Measurements from ENCODE around the gene MAPK13.
"Not testable (repeated sequence)": the region's sequence is repeated elsewhere in the genome, so short reads cannot be mapped to it uniquely, and the experiment has no call there.

MAPK13 gene

DNA sequence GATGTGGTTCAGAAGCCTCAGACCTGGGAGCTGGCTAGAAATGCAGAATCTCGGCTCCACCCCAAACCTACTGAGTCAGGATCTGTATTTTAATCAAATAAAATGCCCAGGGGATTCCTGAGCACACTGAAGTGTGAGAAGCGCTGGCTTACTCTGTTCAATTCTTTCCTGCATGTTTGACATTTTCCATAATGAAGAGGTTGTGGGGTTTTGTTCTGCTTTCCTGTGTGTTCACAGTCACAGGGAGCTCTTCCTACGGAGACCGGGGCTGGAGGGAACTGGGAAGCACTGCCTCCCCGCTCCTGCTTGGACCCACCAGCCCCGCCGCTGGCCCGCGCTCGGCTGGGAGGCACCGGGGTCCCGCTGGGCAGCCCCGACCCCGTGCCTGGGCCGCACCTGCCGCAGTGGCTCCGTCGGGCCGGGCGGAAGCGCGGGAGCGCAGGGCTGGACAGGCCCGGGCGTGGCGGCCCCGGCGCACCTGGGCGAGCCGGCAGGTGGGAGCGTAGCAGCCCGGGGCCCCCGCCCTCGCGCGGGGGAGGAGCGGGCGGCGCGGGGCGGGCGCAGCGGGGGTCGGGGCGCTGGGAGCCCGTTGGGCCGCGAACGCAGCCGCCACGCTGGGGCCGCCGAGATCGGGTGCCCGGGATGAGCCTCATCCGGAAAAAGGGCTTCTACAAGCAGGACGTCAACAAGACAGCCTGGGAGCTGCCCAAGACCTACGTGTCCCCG lies at the start of gene MAPK13:
Gene MAPK13 (plus strand): TSS at position 573 of the 726 bp plus-strand sequence. CDS start 70 bp downstream, at position 643.
- DNase-seq (ENCODE audit: low read depth in 3 of 3) = peak in 2 of 3 experiments; percentile 16 to 41

- DNase-seq (ENCODE audit: low read depth in 3 of 3) = no peak
These were observed 48.0 kb upstream of the MAPK13 start for GRCh38 chr6:36082318-36082717.

DNA sequence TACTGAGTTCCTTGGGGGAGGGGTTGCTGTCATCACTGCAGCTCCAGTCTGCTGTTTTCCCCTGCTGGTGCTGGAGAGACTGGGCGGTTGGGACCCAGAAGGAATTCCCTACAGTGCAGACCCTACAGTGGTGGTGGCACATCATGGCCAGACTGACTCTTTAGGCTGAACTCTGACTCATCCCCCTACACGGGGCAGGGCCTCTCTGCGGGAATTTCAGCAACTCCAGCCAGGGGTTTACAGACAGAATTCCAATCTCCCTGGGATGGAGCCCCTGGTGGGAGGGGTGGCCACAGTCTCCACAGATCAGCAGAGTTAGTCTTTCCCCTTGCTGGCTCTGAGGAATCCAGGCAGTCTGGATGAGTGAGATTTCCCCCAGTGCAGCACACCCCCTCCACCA lies 46.9 kb upstream of the MAPK13 start:
- no peak for DNase-seq (ENCODE audit: low read depth in 3 of 3)

- DNase-seq (ENCODE audit: low read depth in 3 of 3) = not testable (repeated sequence)
These were observed 42.1 kb upstream of the MAPK13 start for GRCh38 chr6:36088204-36088603.

- no peak for DNase-seq (ENCODE audit: low read depth in 3 of 3)
These were observed 41.3 kb upstream of the MAPK13 start for GRCh38 chr6:36089048-36089447.

DNA sequence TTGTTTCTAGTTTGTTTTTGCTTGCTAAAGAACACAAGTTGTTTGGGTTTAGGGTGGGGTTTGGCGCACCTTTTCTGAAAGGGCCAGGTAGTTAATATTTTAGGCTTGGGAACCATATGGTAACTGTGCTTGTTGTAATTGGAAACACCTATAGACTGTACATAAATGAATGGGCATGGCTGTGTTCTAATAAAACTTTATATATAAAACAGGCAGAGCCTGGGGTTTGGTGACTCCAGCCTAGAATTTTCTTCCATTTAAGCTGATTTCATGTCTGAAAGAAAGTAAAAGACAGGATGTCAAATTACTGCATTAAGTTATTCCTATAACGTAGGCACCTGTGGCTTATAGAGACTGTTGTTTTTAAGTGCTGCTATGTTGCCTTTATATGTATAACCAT lies 36.1 kb upstream of the MAPK13 start:
- no peak for DNase-seq (ENCODE audit: low read depth in 3 of 3)

DNA sequence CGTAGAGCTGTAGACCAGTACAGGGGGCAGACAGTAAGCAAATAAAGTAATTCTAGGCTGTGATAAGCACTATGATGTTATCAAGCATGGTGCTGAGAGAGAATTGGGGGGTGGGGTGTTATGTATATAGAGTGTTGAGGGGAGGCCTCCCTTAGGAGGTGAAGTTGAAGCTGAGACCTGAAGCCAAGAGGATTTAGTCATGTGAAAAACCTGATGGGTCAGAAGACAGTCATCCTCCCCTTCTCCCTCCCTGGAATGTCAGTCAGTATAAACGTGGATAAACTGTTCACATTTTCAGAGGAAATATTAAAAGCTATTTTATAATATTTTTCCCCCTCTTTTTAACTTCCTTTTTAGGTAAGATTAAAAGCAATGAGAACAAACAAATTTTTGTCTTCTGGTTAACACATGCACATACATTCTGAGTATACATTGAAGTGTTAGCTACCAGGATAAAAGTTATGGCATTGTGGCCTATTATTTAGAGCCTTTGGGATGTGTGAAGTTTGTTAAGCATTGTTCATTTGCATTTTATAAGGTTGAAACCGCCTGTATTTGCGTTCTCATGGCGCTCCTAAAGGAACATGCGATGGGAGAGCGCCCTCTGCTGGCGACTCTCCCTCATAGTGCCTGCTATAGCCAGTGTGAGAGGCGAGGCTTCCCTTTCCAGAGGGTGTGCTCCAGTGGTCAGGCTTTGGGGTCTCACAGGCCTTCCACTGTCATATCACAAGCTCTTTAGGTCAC lies 35.4 kb upstream of the MAPK13 start:
- peak; percentile 58 to 73 (median 72) for DNase-seq (ENCODE audit: low read depth in 3 of 3)

DNA sequence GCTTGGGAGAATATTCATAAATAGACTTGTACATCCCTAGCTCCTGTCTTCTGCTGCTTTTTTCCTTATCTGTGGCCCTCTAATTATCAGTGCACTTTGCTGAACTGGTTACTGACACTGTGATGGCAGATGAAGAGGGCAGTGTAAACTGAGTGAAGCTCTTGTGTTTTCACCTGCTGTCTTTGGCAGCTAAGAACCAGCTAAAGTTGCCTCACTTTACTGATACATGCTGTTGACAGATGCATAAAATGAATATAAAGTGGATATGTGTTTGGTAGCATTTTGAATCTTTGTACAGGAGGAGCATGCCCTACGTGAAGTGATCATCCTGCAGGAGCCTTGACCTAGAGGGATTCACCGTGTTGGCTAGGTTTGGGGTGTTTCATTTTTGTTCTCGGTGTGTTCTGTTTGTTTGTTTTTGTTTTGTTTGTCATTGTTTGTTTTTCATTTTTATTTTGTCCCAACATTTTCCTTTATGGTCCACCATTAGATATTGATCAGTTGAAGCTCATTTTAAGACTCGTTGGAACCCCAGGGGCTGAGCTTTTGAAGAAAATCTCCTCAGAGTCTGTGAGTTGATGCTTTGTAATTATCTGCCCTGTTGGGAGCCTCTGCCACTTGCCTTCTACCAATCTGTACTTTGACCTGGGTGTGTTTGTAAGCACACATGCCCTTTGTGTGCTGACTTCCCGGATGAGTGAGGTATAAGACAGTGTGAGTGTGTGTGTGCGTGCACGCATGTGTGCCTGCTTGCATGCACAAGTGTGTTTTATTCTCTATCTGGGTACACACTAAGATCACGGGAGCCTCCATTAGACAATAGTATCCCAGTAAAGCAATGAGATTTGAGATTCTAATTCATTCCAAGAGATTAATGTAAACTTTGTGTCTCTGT lies 34.6 kb upstream of the MAPK13 start:
- no peak for DNase-seq (ENCODE audit: low read depth in 3 of 3)

DNA sequence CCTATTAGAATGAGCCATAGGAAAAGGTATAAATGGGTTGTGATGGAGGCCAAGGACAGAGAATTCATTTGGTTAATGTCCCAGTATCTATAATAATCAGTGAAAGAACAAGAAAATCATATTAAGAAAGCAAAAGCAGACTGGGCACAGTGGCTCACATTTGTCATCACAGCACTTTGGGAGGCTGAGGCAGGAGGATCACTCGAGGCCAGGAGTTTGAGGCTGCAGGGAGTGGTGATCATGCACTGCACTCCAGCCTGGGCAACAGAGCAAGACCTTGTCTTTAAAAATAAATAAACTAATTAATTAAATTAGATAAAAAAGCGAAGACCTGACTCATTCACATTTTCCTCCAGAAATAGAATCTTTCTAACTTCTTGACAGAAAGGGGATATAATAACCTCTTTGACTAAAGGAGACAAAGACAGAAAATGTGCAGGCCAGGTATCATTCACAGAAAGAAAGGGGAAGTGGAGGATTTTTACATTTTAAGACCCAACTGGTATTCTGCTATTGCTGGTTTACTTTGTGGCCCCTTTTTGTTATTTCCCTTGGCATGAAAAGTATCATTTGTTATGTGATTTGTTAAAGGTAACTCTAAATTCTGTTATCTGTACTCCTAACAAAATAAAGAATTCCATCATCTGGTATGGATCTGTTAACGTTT lies 31.9 kb upstream of the MAPK13 start:
- no peak for DNase-seq (ENCODE audit: low read depth in 3 of 3)

DNA sequence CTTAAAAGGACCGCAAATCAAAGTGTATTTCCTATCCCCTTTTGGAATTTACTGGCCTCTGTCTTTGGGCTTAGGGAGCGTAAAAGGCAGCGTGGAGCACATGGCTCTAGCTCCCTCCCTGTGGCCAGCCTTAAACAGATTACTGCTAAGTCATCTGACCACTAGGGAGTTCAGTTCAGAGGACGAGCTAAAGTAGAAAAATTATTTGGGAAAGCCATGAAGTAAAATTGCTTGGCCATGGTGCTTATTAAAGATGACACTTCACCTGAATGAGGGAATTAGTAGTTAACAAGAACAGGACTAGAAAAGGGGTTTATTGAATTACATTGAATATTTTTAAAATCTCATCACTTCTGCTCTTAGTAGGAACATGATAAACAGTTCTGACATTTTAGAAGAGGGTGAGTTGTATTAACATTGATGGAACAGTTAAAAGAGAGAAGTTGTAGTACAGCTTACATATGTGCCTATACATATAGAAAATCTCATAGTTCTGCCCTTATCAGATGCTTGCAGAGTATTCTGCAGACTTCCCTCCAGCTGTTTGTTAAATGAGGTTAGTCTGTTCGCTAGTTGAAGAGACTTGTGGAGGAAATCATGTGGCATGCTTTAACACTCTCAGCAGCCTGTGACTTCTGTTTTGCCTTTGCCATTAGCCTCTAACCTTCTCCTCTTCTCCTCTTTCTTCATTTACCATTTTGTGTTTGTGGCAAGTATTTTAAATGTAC lies 31.2 kb upstream of the MAPK13 start:
- no peak for DNase-seq (ENCODE audit: low read depth in 3 of 3)

DNA sequence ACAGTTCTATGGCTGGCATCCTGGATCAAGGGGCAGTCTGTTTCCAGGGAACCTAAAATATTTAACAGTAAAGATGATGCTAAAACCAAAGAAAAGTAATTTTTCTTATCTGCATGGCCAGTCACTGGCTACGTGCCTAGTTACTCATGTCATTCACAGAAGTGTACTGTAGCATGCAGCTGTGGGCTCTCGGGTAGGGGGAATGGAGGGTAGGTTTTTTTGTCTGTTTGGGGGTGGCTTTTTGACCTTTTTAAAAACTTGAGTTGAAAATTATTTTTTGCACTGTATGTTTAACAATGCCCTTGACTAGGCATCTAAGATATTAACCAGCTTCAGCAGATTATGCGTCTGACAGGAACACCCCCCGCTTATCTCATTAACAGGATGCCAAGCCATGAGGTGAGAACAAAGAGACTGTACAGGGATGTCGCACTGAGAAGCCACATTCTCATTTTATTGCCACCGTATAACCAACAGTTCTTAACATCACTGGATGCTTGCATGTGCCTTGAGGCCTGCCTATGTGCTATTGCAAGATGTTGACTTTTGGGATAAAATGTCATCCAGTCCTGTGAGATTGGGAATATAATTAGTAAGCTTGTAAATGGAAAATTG lies 30.3 kb upstream of the MAPK13 start:
- DNase-seq (ENCODE audit: low read depth in 3 of 3) = no peak

DNA sequence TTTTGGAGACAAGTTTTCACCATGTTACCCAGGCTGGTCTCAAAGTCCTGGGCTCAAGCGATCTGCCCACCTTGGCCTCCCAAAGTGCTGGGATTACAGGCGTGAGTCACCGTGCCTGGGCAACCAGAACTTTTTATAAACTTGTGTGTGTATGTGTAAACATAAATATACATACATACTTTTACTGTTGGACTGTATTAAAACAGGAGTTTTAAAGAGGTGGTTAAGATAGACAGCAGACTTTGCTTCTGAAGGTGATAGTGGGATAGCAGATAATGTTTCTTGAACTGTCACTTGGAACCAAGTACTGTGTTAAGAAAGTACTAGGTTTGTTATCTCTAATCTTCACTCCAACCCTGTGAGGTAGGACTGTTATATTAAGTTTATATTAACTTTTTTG lies 28.6 kb upstream of the MAPK13 start:
- no peak for DNase-seq (ENCODE audit: low read depth in 3 of 3)

DNA sequence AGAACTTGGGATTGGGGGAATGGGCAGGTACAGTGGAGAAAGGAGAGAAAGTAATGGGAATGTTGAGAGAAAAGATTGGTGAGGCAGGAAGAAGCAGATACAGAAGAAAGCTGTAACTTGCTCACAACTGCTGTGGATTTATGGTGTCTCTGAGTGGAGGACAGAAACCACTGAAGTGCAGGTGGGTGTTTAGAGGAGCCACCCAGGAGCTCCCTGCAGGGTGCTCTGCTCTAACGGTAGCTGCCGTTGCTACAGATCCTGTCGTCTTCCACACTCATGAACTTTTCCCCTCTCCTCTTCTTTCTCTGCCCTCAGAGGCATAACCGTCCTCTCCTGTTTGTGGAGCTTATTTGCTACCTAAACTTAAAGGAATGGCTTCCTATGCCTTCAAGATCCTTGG lies 27.5 kb upstream of the MAPK13 start:
- no peak for DNase-seq (ENCODE audit: low read depth in 3 of 3)

GRCh38 chr6:36104836-36105235 lies 25.5 kb upstream of the MAPK13 start:
- DNase-seq (ENCODE audit: low read depth in 3 of 3) = no peak

DNA sequence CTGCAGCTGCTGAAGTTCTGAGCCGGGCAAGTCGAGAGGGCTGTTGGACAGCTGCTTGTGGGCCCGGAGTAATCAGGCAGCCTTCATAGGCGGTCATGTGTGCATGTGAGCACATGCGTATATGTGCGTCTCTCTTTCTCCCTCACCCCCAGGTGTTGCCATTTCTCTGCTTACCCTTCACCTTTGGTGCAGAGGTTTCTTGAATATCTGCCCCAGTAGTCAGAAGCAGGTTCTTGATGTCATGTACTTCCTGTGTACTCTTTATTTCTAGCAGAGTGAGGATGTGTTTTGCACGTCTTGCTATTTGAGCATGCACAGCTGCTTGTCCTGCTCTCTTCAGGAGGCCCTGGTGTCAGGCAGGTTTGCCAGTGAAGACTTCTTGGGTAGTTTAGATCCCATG lies 21.2 kb upstream of the MAPK13 start:
- DNase-seq (ENCODE audit: low read depth in 3 of 3) = no peak

DNA sequence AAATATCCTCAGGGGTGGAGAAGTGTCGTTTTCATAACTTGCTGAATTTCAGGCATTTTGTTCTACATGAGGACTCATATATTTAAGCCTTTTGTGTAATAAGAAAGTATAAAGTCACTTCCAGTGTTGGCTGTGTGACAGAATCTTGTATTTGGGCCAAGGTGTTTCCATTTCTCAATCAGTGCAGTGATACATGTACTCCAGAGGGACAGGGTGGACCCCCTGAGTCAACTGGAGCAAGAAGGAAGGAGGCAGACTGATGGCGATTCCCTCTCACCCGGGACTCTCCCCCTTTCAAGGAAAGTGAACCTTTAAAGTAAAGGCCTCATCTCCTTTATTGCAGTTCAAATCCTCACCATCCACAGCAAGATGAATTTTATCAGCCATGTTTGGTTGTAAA lies 20.3 kb upstream of the MAPK13 start:
- DNase-seq (ENCODE audit: low read depth in 3 of 3) = no peak

- no peak for DNase-seq (ENCODE audit: low read depth in 3 of 3)
These were observed 19.4 kb upstream of the MAPK13 start for GRCh38 chr6:36110863-36111262.

DNA sequence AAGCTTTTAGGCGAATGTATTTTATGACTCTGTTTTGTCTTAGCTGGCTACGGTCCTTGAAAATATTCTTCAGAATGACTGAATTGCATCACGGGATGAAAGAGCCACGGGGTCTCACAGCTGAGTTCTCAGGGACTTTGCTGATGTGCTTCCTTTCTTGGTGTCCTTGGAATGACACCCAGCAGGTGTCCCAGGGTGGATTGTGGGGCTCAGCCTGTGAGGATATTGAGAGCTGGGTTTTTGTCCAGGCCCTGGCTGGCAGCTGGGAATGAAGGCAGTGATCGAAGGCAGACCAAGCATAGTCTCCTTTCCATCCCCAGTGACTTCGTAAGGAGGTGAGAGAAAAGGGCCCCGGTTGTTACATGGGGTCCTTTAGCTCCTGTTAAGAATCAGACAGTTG lies 18.8 kb upstream of the MAPK13 start:
- DNase-seq (ENCODE audit: low read depth in 3 of 3) = no peak

DNA sequence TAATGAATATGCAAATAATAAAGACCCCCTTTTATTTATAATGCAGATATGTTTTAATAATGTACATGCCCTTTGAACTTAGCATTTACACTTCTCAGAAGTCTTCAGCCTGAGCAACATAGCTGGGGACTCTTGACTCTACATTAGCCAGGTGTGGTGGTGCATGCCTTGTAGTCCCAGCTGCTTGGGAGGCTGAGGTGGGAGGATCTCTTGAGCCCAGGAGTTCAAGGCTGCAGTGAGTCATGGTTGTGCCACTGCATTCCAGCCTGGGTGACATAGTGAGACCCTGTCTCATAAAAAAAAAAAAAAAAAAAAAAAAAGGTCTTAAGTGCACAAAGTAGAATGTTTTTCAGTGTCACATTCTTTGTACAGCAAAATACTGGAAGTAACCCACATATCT lies 17.3 kb upstream of the MAPK13 start:
- DNase-seq (ENCODE audit: low read depth in 3 of 3) = no peak

DNA sequence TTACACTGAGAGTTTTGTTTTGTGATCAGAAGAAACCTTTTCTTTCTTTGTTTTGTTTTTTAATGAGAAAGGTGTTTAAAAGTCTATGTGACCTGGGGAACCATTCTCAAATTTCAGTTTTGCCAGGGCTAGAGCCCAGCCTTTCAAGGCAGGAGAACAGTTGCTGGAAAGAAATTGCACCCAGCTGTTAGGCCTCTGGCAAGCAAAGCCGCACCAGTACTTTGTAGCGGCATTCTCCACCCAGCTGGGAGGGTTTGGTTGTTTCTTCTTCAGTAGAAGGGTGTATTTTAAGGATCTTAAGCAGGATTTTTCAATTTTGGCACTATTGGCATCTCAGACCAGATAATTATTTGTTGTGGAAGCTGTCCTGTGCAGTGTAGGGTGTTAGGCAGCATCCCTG lies 16.6 kb upstream of the MAPK13 start:
- no peak for DNase-seq (ENCODE audit: low read depth in 3 of 3)
